ENCODE data around the gene HIPK4.
"Not testable (repeated sequence)": the region's sequence is repeated elsewhere in the genome, so short reads cannot be mapped to it uniquely, and the experiment has no call there.

Gene HIPK4

GRCh38 chr19:40390084-40390742 lies at the start of gene HIPK4:
Gene HIPK4 (minus strand): TSS chr19:40390181. CDS start chr19:40389902, 279 bp downstream.
- DNase-seq = no peak

GRCh38 chr19:40438284-40438683 lies 48.3 kb upstream of the HIPK4 start:
- no peak for DNase-seq

GRCh38 chr19:40433391-40434216 lies 43.6 kb upstream of the HIPK4 start:
- peak; percentile 50 for DNase-seq

- DNase-seq = not testable (repeated sequence)
Observed at GRCh38 chr19:40432760-40433159, 42.8 kb upstream of the HIPK4 start.

GRCh38 chr19:40431698-40432097 lies 41.7 kb upstream of the HIPK4 start:
- DNase-seq = no peak

GRCh38 chr19:40430242-40430641 lies 40.3 kb upstream of the HIPK4 start:
- DNase-seq = not testable (repeated sequence)

- DNase-seq = not testable (repeated sequence)
Observed at GRCh38 chr19:40428197-40428596, 38.2 kb upstream of the HIPK4 start.

- DNase-seq = peak; percentile 100
Observed at GRCh38 chr19:40425450-40426287, 35.7 kb upstream of the HIPK4 start, which contains the start of gene SERTAD1. Gene SERTAD1 (minus strand): TSS chr19:40425992. CDS start chr19:40423546, 2,446 bp downstream.

GRCh38 chr19:40424637-40425449 lies 34.9 kb upstream of the HIPK4 start:
- no peak for DNase-seq

- no peak for DNase-seq
Observed at GRCh38 chr19:40423938-40424337, 34.0 kb upstream of the HIPK4 start.

- DNase-seq = no peak
Observed at GRCh38 chr19:40422748-40423566, 33.0 kb upstream of the HIPK4 start.

- DNase-seq = no peak
Observed at GRCh38 chr19:40421993-40422747, 32.2 kb upstream of the HIPK4 start.

- DNase-seq = peak; percentile 71
Observed at GRCh38 chr19:40420766-40421765, 31.1 kb upstream of the HIPK4 start.

- DNase-seq = no peak
Observed at GRCh38 chr19:40420451-40420765, 30.4 kb upstream of the HIPK4 start.

GRCh38 chr19:40419780-40420179 lies 29.8 kb upstream of the HIPK4 start:
- DNase-seq = no peak

GRCh38 chr19:40419066-40419612 lies 29.2 kb upstream of the HIPK4 start:
- no peak for DNase-seq

- DNase-seq = no peak
Observed at GRCh38 chr19:40418040-40418439, 28.1 kb upstream of the HIPK4 start.

- no peak for DNase-seq
Observed at GRCh38 chr19:40417643-40417981, 27.6 kb upstream of the HIPK4 start.

GRCh38 chr19:40416918-40417642 lies 27.1 kb upstream of the HIPK4 start:
- DNase-seq = no peak
